Neural cell (in vitro differentiated cells): ENCODE results near the gene TRAM2. TPM values are rescaled to one million over a fixed set of nuclear protein-coding genes. Genes with fewer than 3 reads are reported as not detected.

Source experiments
- H2AFZ ChIP-seq: fragments of 200-600, 300-800 bp; sonication (generic), shearing (Covaris generic); 2 replicates; pipeline ENCODE4 v1.6.0; 2014; ENCODE audit warnings: low read depth, mild to moderate bottlenecking, antibody characterized with exemption, low read length, moderate library complexity
- H3F3A ChIP-seq: fragments of 200-600 bp; shearing (Covaris generic); 2 replicates; pipeline ENCODE4 v1.6.1; 2016; ENCODE audit warnings: mild to moderate bottlenecking, moderate library complexity, mixed read lengths, antibody characterized with exemption, low read length; ENCODE audit not compliant: insufficient read depth, poor library complexity, severe bottlenecking
- H3K27ac ChIP-seq: fragments of 200-600, 300-800 bp; sonication (generic), shearing (Covaris generic); 2 replicates; pipeline ENCODE4 v1.5.1; 2014; ENCODE audit warnings: mild to moderate bottlenecking, low read length, moderate library complexity
- H3K27me3 ChIP-seq: fragments of 300-800, 200-600 bp; sonication (generic), shearing (Covaris generic); 2 replicates; pipeline ENCODE4 v1.6.0; 2014; ENCODE audit warnings: mild to moderate bottlenecking, low read depth, low read length, moderate library complexity; ENCODE audit not compliant: insufficient read depth
- H3K36me3 ChIP-seq: fragments of 300-800, 200-600 bp; sonication (generic), shearing (Covaris generic); 2 replicates; pipeline ENCODE4 v1.5.1; 2014; ENCODE audit warnings: mild to moderate bottlenecking, antibody characterized with exemption, low read length, moderate library complexity; ENCODE audit not compliant: insufficient read depth
- H3K4me2 ChIP-seq: fragments of 300-800, 200-600 bp; sonication (generic), shearing (Covaris generic); 2 replicates; pipeline ENCODE4 v1.6.0; 2014; ENCODE audit warnings: mild to moderate bottlenecking, low read length
- H3K4me3 ChIP-seq: fragments of 300-800, 200-600 bp; sonication (generic), shearing (Covaris generic); 2 replicates; pipeline ENCODE4 v1.5.1; 2014; ENCODE audit warnings: mild to moderate bottlenecking, low read length, moderate library complexity
- H3K79me2 ChIP-seq: fragments of 200-600 bp; shearing (Covaris generic); replicated peaks from 2 replicates; pipeline ENCODE4 v1.6.0; 2014; ENCODE audit warnings: mild to moderate bottlenecking, low read length, moderate library complexity; ENCODE audit not compliant: insufficient read depth
- H3K9ac ChIP-seq: fragments of 300-800, 200-600 bp; sonication (generic), shearing (Covaris generic); 2 replicates; pipeline ENCODE4 v1.6.1; 2016; ENCODE audit warnings: mild to moderate bottlenecking, low read length, mixed read lengths
- H3K9me2 ChIP-seq: fragments of 200-600 bp; shearing (Covaris generic); 2 replicates; pipeline ENCODE4 v1.6.1; 2016; ENCODE audit warnings: mild to moderate bottlenecking, low read length, mixed read lengths; ENCODE audit not compliant: insufficient read depth
- H3K9me3 ChIP-seq: fragments of 200-600, 300-800 bp; sonication (generic), shearing (Covaris generic); 2 replicates; pipeline ENCODE4 v1.6.1; 2016; ENCODE audit warnings: mild to moderate bottlenecking, mixed run types, low read length, moderate library complexity, mixed read lengths
- H4K20me1 ChIP-seq: fragments of 200-600 bp; shearing (Covaris generic); 2 replicates; pipeline ENCODE4 v1.6.1; 2016; ENCODE audit warnings: mild to moderate bottlenecking, mixed run types; ENCODE audit not compliant: insufficient read depth
- EP300 ChIP-seq: fragments of 450-650 bp; conservative IDR thresholded peaks from 2 replicates; pipeline ENCODE4 v1.6.1; 2014; ENCODE audit warnings: antibody characterized with exemption, mild to moderate bottlenecking, moderate library complexity; ENCODE audit not compliant: poor library complexity, severe bottlenecking
- EZH2 ChIP-seq: fragments of 200-600, 300-800 bp; shearing (Covaris generic), sonication (generic); IDR thresholded peaks from 2 replicates; pipeline ENCODE4 v1.6.1; 2014; ENCODE audit warnings: antibody characterized with exemption, low read length, borderline replicate concordance, mild to moderate bottlenecking; ENCODE audit not compliant: insufficient read depth, poor library complexity, severe bottlenecking
- MXI1 ChIP-seq: fragments of 450-650 bp; conservative IDR thresholded peaks from 2 replicates; pipeline ENCODE4 v1.6.1; 2014; ENCODE audit warnings: antibody characterized with exemption, mild to moderate bottlenecking; ENCODE audit not compliant: poor library complexity, severe bottlenecking
- POLR2AphosphoS5 ChIP-seq: IDR thresholded peaks from 2 replicates; pipeline ENCODE4 v1.6.1; 2012
- RAD21 ChIP-seq: fragments of 450-650 bp; conservative IDR thresholded peaks from 2 replicates; pipeline ENCODE4 v1.6.1; 2014; ENCODE audit warnings: antibody characterized with exemption, mild to moderate bottlenecking, moderate library complexity
- SMC3 ChIP-seq: fragments of 450-650 bp; conservative IDR thresholded peaks from 2 replicates; pipeline ENCODE4 v1.6.1; 2014; ENCODE audit warnings: antibody characterized with exemption, mild to moderate bottlenecking, moderate library complexity; ENCODE audit not compliant: poor library complexity
- TAF1 ChIP-seq: IDR thresholded peaks from 2 replicates; pipeline ENCODE4 v1.6.1; 2012; ENCODE audit warnings: low read depth
- polyA plus RNA-seq: library from polyadenylated mRNA; depleted of rRNA; stranded (reverse); fragments of >200 nt; gene quantifications from 2 replicates; pipeline ENCODE4 v1.2.3, GENCODE V29; 2014
- TF ChIP-seq, protein P1 (sequence below): IDR thresholded peaks from 2 replicates; pipeline ENCODE4 v1.6.1; 2012; ENCODE audit warnings: borderline replicate concordance
- TF ChIP-seq, protein P2 (sequence below): fragments of 450-650 bp; IDR thresholded peaks from 2 replicates; pipeline ENCODE4 v1.5.1; 2014; ENCODE audit warnings: antibody characterized with exemption, mild to moderate bottlenecking, moderate library complexity; ENCODE audit not compliant: poor library complexity, severe bottlenecking

TRAM2 gene
- polyA plus RNA-seq, 1 donor from 2014 or later: 0.41 TPM

DNA sequence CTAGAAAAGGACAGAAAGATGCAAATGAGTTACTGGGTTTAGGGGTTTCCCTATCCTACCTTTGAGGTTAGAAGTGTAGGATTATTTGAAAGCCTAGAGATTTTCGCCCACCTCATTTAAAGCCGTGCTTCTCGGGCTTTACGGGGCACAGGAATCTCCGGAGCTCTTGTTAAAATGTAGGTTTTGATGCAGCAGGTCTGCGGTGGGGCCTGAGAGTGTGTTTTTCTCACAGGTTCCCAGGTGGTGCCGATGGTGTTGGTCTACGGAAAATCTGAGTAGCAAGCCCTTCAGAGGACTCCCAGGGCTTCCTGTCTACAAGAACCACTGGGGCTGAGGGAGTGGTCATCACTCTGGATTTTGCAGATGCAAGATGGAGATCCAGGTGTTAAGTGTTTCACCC lies 47.5 kb downstream of the TRAM2 start:
- Histone ChIP-seq H3K27ac (no peak overlapping the region), H3K9me3 (no peaks in the 10 kb centered on the region), H3K36me3 (no peaks in the 10 kb centered on the region), H3K4me2 (no peak overlapping the region), H2AFZ (no peak overlapping the region), H3K9ac (no peak overlapping the region), H4K20me1 (no peaks in the 10 kb centered on the region), H3K79me2 (no peaks in the 10 kb centered on the region), H3F3A (no peaks in the 10 kb centered on the region), H3K9me2 (no peaks in the 10 kb centered on the region), H3K4me3 (no peak overlapping the region), H3K27me3 (no peaks in the 10 kb centered on the region)
- TF ChIP-seq, protein P1, sequence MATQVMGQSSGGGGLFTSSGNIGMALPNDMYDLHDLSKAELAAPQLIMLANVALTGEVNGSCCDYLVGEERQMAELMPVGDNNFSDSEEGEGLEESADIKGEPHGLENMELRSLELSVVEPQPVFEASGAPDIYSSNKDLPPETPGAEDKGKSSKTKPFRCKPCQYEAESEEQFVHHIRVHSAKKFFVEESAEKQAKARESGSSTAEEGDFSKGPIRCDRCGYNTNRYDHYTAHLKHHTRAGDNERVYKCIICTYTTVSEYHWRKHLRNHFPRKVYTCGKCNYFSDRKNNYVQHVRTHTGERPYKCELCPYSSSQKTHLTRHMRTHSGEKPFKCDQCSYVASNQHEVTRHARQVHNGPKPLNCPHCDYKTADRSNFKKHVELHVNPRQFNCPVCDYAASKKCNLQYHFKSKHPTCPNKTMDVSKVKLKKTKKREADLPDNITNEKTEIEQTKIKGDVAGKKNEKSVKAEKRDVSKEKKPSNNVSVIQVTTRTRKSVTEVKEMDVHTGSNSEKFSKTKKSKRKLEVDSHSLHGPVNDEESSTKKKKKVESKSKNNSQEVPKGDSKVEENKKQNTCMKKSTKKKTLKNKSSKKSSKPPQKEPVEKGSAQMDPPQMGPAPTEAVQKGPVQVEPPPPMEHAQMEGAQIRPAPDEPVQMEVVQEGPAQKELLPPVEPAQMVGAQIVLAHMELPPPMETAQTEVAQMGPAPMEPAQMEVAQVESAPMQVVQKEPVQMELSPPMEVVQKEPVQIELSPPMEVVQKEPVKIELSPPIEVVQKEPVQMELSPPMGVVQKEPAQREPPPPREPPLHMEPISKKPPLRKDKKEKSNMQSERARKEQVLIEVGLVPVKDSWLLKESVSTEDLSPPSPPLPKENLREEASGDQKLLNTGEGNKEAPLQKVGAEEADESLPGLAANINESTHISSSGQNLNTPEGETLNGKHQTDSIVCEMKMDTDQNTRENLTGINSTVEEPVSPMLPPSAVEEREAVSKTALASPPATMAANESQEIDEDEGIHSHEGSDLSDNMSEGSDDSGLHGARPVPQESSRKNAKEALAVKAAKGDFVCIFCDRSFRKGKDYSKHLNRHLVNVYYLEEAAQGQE: no peak
- no peak for TF ChIP-seq POLR2AphosphoS5
- TF ChIP-seq EP300: no peak
- TF ChIP-seq TAF1: no peak
- no peak for TF ChIP-seq SMC3
- TF ChIP-seq MXI1: no peak
- no peak for TF ChIP-seq RAD21
- no peak for TF ChIP-seq EZH2
- TF ChIP-seq, protein P2, sequence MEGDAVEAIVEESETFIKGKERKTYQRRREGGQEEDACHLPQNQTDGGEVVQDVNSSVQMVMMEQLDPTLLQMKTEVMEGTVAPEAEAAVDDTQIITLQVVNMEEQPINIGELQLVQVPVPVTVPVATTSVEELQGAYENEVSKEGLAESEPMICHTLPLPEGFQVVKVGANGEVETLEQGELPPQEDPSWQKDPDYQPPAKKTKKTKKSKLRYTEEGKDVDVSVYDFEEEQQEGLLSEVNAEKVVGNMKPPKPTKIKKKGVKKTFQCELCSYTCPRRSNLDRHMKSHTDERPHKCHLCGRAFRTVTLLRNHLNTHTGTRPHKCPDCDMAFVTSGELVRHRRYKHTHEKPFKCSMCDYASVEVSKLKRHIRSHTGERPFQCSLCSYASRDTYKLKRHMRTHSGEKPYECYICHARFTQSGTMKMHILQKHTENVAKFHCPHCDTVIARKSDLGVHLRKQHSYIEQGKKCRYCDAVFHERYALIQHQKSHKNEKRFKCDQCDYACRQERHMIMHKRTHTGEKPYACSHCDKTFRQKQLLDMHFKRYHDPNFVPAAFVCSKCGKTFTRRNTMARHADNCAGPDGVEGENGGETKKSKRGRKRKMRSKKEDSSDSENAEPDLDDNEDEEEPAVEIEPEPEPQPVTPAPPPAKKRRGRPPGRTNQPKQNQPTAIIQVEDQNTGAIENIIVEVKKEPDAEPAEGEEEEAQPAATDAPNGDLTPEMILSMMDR: no peak

DNA sequence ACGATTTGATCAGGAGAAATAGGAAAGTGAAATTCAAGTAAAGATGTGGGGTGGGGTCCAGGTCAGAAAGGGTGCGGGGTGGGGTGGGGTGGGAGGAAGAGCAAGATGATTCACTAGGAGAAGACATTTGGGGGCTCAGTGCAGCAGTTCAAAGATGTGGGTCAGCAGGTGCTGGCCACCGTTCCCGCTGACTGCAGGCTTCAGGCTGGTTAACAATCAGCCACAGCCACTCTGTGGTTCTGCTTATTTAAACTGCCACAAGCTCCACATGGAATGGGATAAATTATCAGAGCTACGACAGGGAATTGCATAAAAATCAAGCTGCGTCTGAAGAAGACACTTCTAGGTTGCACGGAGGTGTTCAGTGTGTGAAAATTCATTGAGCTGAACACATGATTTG lies 49.4 kb downstream of the TRAM2 start:
- Histone ChIP-seq H3K27ac (no peak overlapping the region), H3K9me3 (no peaks in the 10 kb centered on the region), H3F3A (no peaks in the 10 kb centered on the region), H3K4me2 (no peak overlapping the region), H2AFZ (no peak overlapping the region), H3K36me3 (no peaks in the 10 kb centered on the region), H3K9ac (no peak overlapping the region), H3K79me2 (no peaks in the 10 kb centered on the region), H3K27me3 (no peaks in the 10 kb centered on the region), H3K9me2 (no peaks in the 10 kb centered on the region), H3K4me3 (no peak overlapping the region), H4K20me1 (no peaks in the 10 kb centered on the region)
- TF ChIP-seq TAF1 (no peak), MXI1 (no peak), RAD21 (no peak), SMC3 (no peak), EP300 (no peak), POLR2AphosphoS5 (no peak), EZH2 (no peak)
- TF ChIP-seq, protein P1: no peak
- TF ChIP-seq, protein P2: no peak
